Small intestine (tissue), 7 donors: ENCODE measurements around the gene APBB2. TPM values are rescaled to one million over a fixed set of nuclear protein-coding genes. Genes with fewer than 3 reads are reported as not detected.

ENCODE experiments used
- DNase-seq, 2 donors: peaks; one replicate each; pipeline versions ENCODE4 v3.0.0 to v3.0.0-alpha.2; 2013
- FAIRE-seq: peaks from 2 replicates; lab custom pipeline; 2012; peaks lifted over from hg19 to GRCh38; lab: Jason Lieb, UNC
- H3K27ac ChIP-seq, 3 donors: one replicate each; pipeline ENCODE4 v1.5.1; 2013; ENCODE audit warnings: low read length in 2 of 3, mild to moderate bottlenecking in 2 of 3, control low read depth in 1 of 3, inconsistent platforms in 1 of 3, low read depth in 1 of 3, moderate library complexity in 1 of 3
- H3K27me3 ChIP-seq, 3 donors: one replicate each; pipeline ENCODE4 v1.6.1; 2013; ENCODE audit warnings: low read length in 3 of 3, inconsistent platforms in 1 of 3; ENCODE audit not compliant: control insufficient read depth in 3 of 3, insufficient read depth in 3 of 3
- H3K36me3 ChIP-seq, 3 donors: one replicate each; pipeline ENCODE4 v1.6.1; 2013; ENCODE audit warnings: low read length in 3 of 3, inconsistent platforms in 1 of 3, low read depth in 1 of 3, mild to moderate bottlenecking in 1 of 3, moderate library complexity in 1 of 3; ENCODE audit not compliant: control insufficient read depth in 3 of 3, insufficient read depth in 2 of 3
- H3K4me1 ChIP-seq, 3 donors: one replicate each; pipeline ENCODE4 v1.6.1; 2013; ENCODE audit warnings: low read length in 2 of 3, inconsistent platforms in 1 of 3, low read depth in 1 of 3, mild to moderate bottlenecking in 1 of 3, moderate library complexity in 1 of 3; ENCODE audit not compliant: control insufficient read depth in 3 of 3, insufficient read depth in 2 of 3
- H3K4me3 ChIP-seq, 3 donors: one replicate each; pipeline ENCODE4 v1.5.1; 2013; ENCODE audit warnings: low read length in 3 of 3, control low read depth in 1 of 3, inconsistent platforms in 1 of 3, low read depth in 1 of 3, mild to moderate bottlenecking in 1 of 3, moderate library complexity in 1 of 3
- H3K9me3 ChIP-seq, 2 donors: one replicate each; pipeline ENCODE4 v1.6.1; 2013; ENCODE audit warnings: low read depth in 1 of 2, low read length in 1 of 2; ENCODE audit not compliant: control insufficient read depth in 2 of 2, insufficient read depth in 1 of 2
- WGBS, 3 donors: extraction: QIAGEN DNeasy Blood & Tissue Kit; methylation state at CpG; one replicate each; pipeline ENCODE4 v1.1.7; 2013; 5-methylcytosine and 5-hydroxymethylcytosine counted together
- polyA plus RNA-seq, 4 donors: library from polyadenylated mRNA; stranded (reverse) in 3 of 4; unstranded in 1 of 4; fragments of 200-250 nt in 3 of 4; fragments of 120-200 nt in 1 of 4; gene quantifications; one replicate each; pipeline versions ENCODE4 v1.2.1 to v1.2.3, GENCODE V29; 2013
- donor health status: healthy with polysubstance abuse.
- donor health status: control.
- donor health status: control.
- donor health status: Bipolar disorder and iron deficiency.
- donor health status: healthy.

Gene APBB2
- polyA plus RNA-seq, 4 donors, result 4.5 to 19.8 (median 8.9) TPM

DNA sequence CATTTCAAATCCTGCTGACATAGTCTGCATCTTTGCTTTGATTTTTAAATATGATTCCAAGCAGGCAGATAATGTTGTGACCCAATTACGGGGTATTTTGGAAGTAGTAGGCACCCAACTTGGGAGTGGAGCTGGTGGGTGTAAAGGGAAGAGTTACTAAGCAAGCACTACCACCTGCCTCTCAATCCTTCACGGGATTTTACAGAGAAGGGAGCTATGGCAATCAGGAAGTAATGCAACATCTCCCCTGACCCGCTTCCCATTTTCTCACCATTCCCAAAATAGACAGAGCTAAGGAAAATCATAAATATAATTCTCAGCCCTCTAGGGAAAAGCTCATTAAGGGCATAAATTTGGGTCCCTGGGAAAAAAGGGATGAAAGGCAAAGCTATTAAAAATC lies 9.2 kb downstream of the APBB2 start:
- no peak for FAIRE-seq
- Histone ChIP-seq H3K9me3 (peaks cover 0 to 6% of the 10 kb centered on the region in 2 donors), H3K36me3 (no peaks in the 10 kb centered on the region), H3K27me3 (peaks cover 0 to 2% (median 0%) of the 10 kb centered on the region in 3 donors), H3K27ac (no peak overlapping the region), H3K4me1 (peaks cover 3 to 18% (median 8%) of the 10 kb centered on the region in 3 donors), H3K4me3 (no peak overlapping the region)
- no peak for DNase-seq
- WGBS, 3 donors, result 58 to 67% (median 67%) methylated on average over 3 of the region's 3 CpGs

DNA sequence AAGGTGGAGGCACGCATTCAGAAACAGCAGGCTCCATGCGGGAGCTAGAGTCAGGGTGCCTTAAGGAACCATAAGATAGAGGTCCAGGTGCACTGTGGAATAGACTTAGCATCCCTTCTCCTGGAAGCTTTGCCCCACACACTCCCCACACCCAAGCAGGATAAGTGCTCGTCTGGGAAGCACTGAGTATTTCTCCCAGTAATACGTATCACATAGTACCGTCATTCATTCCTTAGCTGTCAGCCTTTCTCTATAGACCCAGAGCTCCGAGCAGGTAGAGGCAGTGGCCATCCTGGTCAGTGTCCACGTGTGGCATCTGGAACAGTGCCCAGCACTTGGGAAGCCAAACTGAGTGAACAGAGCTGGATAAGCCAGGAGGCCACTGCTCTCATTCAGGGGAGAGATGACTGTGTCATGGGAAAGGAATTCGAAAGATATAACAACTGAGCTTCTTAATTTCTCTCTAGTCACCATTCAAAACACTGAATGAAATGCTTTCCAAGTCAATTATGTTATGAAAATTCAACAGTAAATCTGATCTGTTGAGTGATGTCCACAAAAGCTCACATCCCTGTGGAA lies 9.9 kb downstream of the APBB2 start:
- Histone ChIP-seq H3K4me3 (no peak overlapping the region), H3K9me3 (peaks cover 0 to 6% of the 10 kb centered on the region in 2 donors), H3K27me3 (peaks cover 0 to 2% (median 0%) of the 10 kb centered on the region in 3 donors), H3K4me1 (peaks cover 2 to 12% (median 8%) of the 10 kb centered on the region in 3 donors), H3K27ac (peak overlapping the region in 1 of 3 donors; percentile 69), H3K36me3 (no peaks in the 10 kb centered on the region)
- 47 to 61% (median 52%) methylated on average over 8 of the region's 8 CpGs for WGBS, 3 donors
- no peak for DNase-seq
- no peak for FAIRE-seq

DNA sequence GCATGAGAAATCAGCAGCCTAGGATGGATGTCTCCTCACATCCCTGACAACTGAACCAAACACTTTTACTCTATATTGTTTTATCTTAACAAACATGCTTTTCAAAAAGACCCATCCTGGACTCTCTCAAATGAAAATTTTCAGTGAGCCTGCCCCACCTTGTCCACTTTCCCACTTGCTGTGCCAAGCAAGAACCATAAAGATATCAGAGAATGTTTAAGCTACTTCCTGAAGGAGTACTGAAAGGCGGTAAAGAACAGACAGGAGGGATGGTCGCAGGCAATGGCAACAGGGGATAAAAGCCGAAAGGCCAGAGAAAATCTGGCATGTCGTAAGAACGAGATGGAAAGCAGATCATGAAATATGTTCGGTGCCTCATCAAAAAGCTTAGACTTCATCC lies 10.5 kb downstream of the APBB2 start:
- Histone ChIP-seq H3K27me3 (peaks cover 0 to 2% (median 0%) of the 10 kb centered on the region in 3 donors), H3K36me3 (no peaks in the 10 kb centered on the region), H3K4me1 (peaks cover 2 to 8% (median 8%) of the 10 kb centered on the region in 3 donors), H3K27ac (peak overlapping the region in 1 of 3 donors; percentile 69), H3K9me3 (peaks cover 0 to under 1% of the 10 kb centered on the region in 2 donors), H3K4me3 (no peak overlapping the region)
- DNase-seq (peak in 1 of 2 donors; percentile 34), FAIRE-seq (no peak)
- 19 to 63% (median 34%) methylated on average over 6 of the region's 6 CpGs for WGBS, 3 donors

DNA sequence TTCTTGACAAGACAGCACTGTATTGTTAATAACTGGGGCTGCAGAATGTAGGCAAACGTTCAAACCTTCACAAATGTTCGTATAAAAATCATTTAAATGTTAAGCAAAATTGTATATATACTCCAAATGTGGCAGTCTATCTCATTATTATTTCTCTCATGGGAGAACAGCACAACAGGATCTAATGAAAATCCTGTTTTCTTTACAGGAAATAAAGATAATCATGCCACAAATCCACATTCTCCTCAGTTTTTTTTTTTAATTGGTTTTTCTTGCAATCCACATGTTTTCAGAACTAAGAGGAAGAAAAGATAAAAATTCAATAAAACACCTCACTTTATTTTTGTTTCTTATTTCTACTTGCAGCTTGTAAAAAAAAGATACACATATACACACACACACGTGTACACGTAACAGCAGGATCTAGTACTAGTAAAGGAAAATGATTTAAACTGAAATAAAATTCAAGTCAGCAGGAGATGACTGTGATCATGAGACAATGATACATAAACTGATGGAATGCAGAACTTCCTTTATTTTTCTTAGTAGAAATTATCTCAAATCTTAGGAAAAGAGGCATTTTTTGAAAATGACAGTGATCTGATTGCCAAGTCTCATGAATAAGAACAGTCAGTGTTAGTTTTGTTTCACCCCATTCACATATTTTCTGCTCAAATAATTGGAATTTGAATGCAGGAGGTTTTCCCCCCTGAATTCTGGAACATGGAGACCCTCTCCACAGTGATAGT lies 11.3 kb downstream of the APBB2 start:
- no peak for FAIRE-seq
- Histone ChIP-seq H3K4me1 (peaks cover 2 to 8% (median 8%) of the 10 kb centered on the region in 3 donors), H3K9me3 (no peaks in the 10 kb centered on the region), H3K36me3 (no peaks in the 10 kb centered on the region), H3K27me3 (peaks cover 0 to 2% (median 0%) of the 10 kb centered on the region in 3 donors), H3K27ac (no peak overlapping the region), H3K4me3 (no peak overlapping the region)
- DNase-seq, result no peak
- 67 to 72% (median 70%) methylated on average over 4 of the region's 4 CpGs for WGBS, 3 donors

DNA sequence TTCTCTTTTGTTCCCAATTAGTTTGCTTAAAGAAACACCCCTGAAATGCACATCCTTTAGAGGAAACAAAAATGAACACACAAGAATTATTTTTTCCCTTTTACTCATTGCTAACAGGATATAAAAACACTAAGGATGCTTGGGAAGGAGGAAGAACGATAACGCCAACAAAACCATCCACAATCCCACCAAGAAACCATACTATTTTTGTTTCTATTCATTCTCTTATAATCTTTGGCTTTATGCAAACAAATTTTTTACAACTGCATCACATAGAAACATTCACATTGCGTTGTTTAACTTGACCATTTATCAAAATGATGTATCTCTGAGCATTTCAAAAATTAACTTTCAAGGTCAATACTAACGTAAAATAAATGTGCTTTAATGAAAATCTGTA lies 12.0 kb downstream of the APBB2 start:
- no peak overlapping the region for H3K4me3 ChIP-seq
- no peak for DNase-seq
- WGBS, 3 donors, result 74 to 84% (median 78%) methylated on average over 4 of the region's 4 CpGs
- no peak overlapping the region for H3K27ac ChIP-seq
- FAIRE-seq, result no peak
- no peaks in the 10 kb centered on the region for H3K36me3 ChIP-seq
- H3K27me3 ChIP-seq, result peaks cover 0 to 2% (median 0%) of the 10 kb centered on the region in 3 donors
- H3K4me1 ChIP-seq, result peaks cover 2 to 8% (median 8%) of the 10 kb centered on the region in 3 donors
- H3K9me3 ChIP-seq, result no peaks in the 10 kb centered on the region

DNA sequence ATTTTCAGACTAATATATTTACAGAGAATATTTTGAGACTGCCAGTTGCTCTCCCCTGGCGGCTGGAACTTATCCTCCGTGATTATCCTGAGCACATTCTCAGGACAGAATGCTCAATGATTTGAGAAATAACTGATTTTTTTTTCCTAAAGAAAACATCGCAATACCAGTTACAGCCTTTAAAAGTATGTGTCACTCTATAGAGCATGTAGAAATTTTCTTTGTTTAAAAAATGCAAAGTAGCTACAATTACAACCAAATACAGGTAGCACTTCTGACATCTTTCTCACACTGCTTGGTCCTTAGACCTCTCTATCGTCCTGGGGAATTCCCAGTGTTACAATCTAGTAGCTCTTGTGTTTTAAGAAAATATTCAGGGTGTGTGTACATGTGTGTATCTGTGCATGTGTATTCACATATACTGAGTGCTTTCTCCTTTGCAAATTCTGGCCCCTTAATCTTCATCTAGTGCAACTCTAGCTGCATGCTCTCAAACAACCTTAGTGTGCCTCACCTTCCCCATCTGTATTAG lies 13.8 kb downstream of the APBB2 start:
- WGBS, 3 donors, result 81 to 92% (median 88%) methylated on average over 4 of the region's 4 CpGs
- no peak overlapping the region for H3K27ac ChIP-seq
- H3K36me3 ChIP-seq, result no peaks in the 10 kb centered on the region
- H3K9me3 ChIP-seq, result no peaks in the 10 kb centered on the region
- H3K4me1 ChIP-seq, result peaks cover 2 to 6% (median 4%) of the 10 kb centered on the region in 3 donors
- H3K4me3 ChIP-seq, result no peak overlapping the region
- FAIRE-seq (no peak), DNase-seq (no peak)
- peaks cover 0 to 2% (median 0%) of the 10 kb centered on the region in 3 donors for H3K27me3 ChIP-seq

DNA sequence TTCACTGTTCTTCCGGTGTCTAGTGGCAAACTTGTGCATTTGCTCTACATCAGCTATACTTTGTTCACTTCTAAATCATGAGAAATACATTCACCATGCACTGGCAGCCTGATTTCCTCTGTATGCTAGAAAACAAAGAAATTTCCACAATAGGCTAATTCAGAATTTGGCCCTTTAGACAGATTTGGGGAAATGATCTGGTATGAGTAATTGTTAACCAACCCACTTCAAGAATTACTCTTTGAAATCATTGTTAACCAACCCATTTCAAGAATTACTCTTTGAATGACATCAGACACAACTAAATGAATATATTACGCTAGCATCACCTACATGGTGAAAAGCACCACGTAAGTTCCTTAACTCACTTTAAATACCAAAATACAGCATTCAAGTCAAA lies 14.6 kb downstream of the APBB2 start:
- DNase-seq (no peak), FAIRE-seq (no peak)
- H3K36me3 ChIP-seq, result no peaks in the 10 kb centered on the region
- H3K27ac ChIP-seq, result no peak overlapping the region
- H3K4me1 ChIP-seq, result peaks cover 0 to 4% (median under 1%) of the 10 kb centered on the region in 3 donors
- WGBS, 3 donors, result 59 to 86% (median 63%) methylated on average over 3 of the region's 3 CpGs
- no peaks in the 10 kb centered on the region for H3K9me3 ChIP-seq
- H3K4me3 ChIP-seq, result no peak overlapping the region
- peaks cover 0 to 2% (median 0%) of the 10 kb centered on the region in 3 donors for H3K27me3 ChIP-seq

DNA sequence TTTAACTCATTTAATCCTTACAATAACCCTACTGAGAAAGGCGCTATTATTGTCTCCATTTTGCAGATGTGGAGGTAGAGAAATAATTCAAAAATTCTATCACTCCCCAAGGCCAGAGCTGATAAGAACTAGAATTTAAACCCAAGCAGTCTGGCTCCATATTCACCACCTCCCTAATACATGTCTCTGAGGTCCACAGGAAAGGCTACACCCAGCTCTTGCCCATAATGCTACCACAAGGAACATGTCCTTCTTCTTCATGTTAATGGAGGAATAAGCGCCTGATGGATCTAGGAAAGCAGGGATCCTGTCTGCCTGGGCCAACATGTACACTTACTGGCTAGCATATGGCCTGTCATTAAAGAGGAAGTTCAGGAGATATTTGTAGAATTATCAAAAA lies 16.3 kb downstream of the APBB2 start:
- Histone ChIP-seq H3K27me3 (no peaks in the 10 kb centered on the region), H3K36me3 (no peaks in the 10 kb centered on the region), H3K9me3 (no peaks in the 10 kb centered on the region), H3K4me1 (no peaks in the 10 kb centered on the region), H3K27ac (no peak overlapping the region), H3K4me3 (no peak overlapping the region)
- no peak for DNase-seq
- no peak for FAIRE-seq
- WGBS, 3 donors, result 92 to 98% (median 94%) methylated on average over 2 of the region's 2 CpGs
